ENCODE measurements around the gene LAMB4. TPM values are rescaled to one million over a fixed set of nuclear protein-coding genes. Genes with fewer than 3 reads are reported as not detected.

LAMB4 gene
- total RNA-seq, 4 donors from 2014 or later, result 0.75 to 2.6 (median 1.7) TPM; not detected in 1

GRCh38 chr7:108027239-108027638 lies 102.9 kb downstream of the LAMB4 start:
- WGBS, result 70% methylated on average over 1 of the region's 1 CpG
- Histone ChIP-seq H3K36me3 (no peaks in the 10 kb centered on the region), H3K4me3 (no peak overlapping the region), H3K27me3 (no peaks in the 10 kb centered on the region), H3K4me1 (peaks cover 0 to 33% (median 19%) of the 10 kb centered on the region in 4 donors), H3K27ac (replicated peaks in 1 of 4) (no peak overlapping the region), H3K9me3 (no peaks in the 10 kb centered on the region)
- TF ChIP-seq POLR2A (IDR thresholded peaks at IDR 0.05; ENCODE audit: low read depth), result no peak
- TF ChIP-seq POLR2AphosphoS5 (IDR thresholded peaks at IDR 0.05), result no peak
- TF ChIP-seq EP300 (IDR thresholded peaks at IDR 0.05), result no peak
- TF ChIP-seq CTCF (IDR thresholded peaks at IDR 0.05), result no peak
- intact Hi-C loops (cut with DNase I), result no loop called here
- no peak for DNase-seq (ENCODE audit: extremely low spot score)

- Histone ChIP-seq H3K4me3 (no peak overlapping the region), H3K27ac (replicated peaks in 1 of 4) (peak overlapping the region in 1 of 4 donors; percentile 5), H3K27me3 (no peaks in the 10 kb centered on the region), H3K36me3 (no peaks in the 10 kb centered on the region), H3K9me3 (no peaks in the 10 kb centered on the region), H3K4me1 (peaks cover 0 to 34% (median 19%) of the 10 kb centered on the region in 4 donors)
- intact Hi-C loops (cut with DNase I), result no loop called here
- no peak for DNase-seq (ENCODE audit: extremely low spot score)
- 96% methylated on average over 3 of the region's 3 CpGs for WGBS
- TF ChIP-seq POLR2AphosphoS5 (IDR thresholded peaks at IDR 0.05), result no peak
- no peak for TF ChIP-seq CTCF (IDR thresholded peaks at IDR 0.05)
- no peak for TF ChIP-seq EP300 (IDR thresholded peaks at IDR 0.05)
- no peak for TF ChIP-seq POLR2A (IDR thresholded peaks at IDR 0.05; ENCODE audit: low read depth)
Observed at GRCh38 chr7:108026647-108027046, 103.5 kb downstream of the LAMB4 start.

- 92% methylated on average over 5 of the region's 5 CpGs for WGBS
- Histone ChIP-seq H3K36me3 (no peaks in the 10 kb centered on the region), H3K4me3 (no peak overlapping the region), H3K4me1 (peaks cover 0 to 34% (median 19%) of the 10 kb centered on the region in 4 donors), H3K27ac (replicated peaks in 1 of 4) (peak overlapping the region in 1 of 4 donors; percentile 5), H3K9me3 (no peaks in the 10 kb centered on the region), H3K27me3 (no peaks in the 10 kb centered on the region)
- intact Hi-C loops (cut with DNase I), result no loop called here
- TF ChIP-seq POLR2AphosphoS5 (IDR thresholded peaks at IDR 0.05) (no peak), CTCF (IDR thresholded peaks at IDR 0.05) (no peak), EP300 (IDR thresholded peaks at IDR 0.05) (no peak), POLR2A (IDR thresholded peaks at IDR 0.05; ENCODE audit: low read depth) (no peak)
- no peak for DNase-seq (ENCODE audit: extremely low spot score)
Observed at GRCh38 chr7:108026116-108026515, 104.0 kb downstream of the LAMB4 start.

- H3K4me1 ChIP-seq, result peaks cover 0 to 29% (median 17%) of the 10 kb centered on the region in 4 donors
- DNase-seq (ENCODE audit: extremely low spot score), result no peak
- no peak overlapping the region for H3K4me3 ChIP-seq
- no peaks in the 10 kb centered on the region for H3K36me3 ChIP-seq
- no peaks in the 10 kb centered on the region for H3K27me3 ChIP-seq
- no peaks in the 10 kb centered on the region for H3K9me3 ChIP-seq
- WGBS, result 94% methylated on average over 6 of the region's 6 CpGs
- TF ChIP-seq POLR2A (IDR thresholded peaks at IDR 0.05; ENCODE audit: low read depth) (no peak), CTCF (IDR thresholded peaks at IDR 0.05) (no peak), POLR2AphosphoS5 (IDR thresholded peaks at IDR 0.05) (no peak), EP300 (IDR thresholded peaks at IDR 0.05) (no peak)
- peak overlapping the region in 2 of 4 donors; percentile 43 to 55 for H3K27ac ChIP-seq (replicated peaks in 1 of 4)
- intact Hi-C loops (cut with DNase I), result no loop called here
Observed at GRCh38 chr7:108024538-108024937, 105.6 kb downstream of the LAMB4 start.

- H3K4me3 ChIP-seq, result no peak overlapping the region
- intact Hi-C loops (cut with DNase I), result no loop called here
- WGBS, result 100% methylated on average over 2 of the region's 2 CpGs
Observed at GRCh38 chr7:108020585-108020984, 109.6 kb downstream of the LAMB4 start.

More at GRCh38 chr7:108020585-108020984, 109.6 kb downstream of the LAMB4 start:
- no peaks in the 10 kb centered on the region for H3K9me3 ChIP-seq
- H3K27ac ChIP-seq (replicated peaks in 1 of 4), result no peak overlapping the region
- no peaks in the 10 kb centered on the region for H3K36me3 ChIP-seq
- peaks cover 0 to 33% (median 26%) of the 10 kb centered on the region in 4 donors for H3K4me1 ChIP-seq
- H3K27me3 ChIP-seq, result no peaks in the 10 kb centered on the region
- DNase-seq (ENCODE audit: extremely low spot score), result no peak
- TF ChIP-seq POLR2AphosphoS5 (IDR thresholded peaks at IDR 0.05) (no peak), POLR2A (IDR thresholded peaks at IDR 0.05; ENCODE audit: low read depth) (no peak), CTCF (IDR thresholded peaks at IDR 0.05) (no peak), EP300 (IDR thresholded peaks at IDR 0.05) (no peak)

Measured in esophagus muscularis mucosa (tissue), 4 donors.